NCI-H1105 (cell line): ENCODE measurements around the gene TNFRSF1A.
"Not testable (repeated sequence)": the region's sequence is repeated elsewhere in the genome, so short reads cannot be mapped to it uniquely, and the experiment has no call there.

Experiments
- DNase-seq: peaks from one replicate; lab custom pipeline; 2025; lab: John Stamatoyannopoulos, UW

The TNFRSF1A gene

DNA sequence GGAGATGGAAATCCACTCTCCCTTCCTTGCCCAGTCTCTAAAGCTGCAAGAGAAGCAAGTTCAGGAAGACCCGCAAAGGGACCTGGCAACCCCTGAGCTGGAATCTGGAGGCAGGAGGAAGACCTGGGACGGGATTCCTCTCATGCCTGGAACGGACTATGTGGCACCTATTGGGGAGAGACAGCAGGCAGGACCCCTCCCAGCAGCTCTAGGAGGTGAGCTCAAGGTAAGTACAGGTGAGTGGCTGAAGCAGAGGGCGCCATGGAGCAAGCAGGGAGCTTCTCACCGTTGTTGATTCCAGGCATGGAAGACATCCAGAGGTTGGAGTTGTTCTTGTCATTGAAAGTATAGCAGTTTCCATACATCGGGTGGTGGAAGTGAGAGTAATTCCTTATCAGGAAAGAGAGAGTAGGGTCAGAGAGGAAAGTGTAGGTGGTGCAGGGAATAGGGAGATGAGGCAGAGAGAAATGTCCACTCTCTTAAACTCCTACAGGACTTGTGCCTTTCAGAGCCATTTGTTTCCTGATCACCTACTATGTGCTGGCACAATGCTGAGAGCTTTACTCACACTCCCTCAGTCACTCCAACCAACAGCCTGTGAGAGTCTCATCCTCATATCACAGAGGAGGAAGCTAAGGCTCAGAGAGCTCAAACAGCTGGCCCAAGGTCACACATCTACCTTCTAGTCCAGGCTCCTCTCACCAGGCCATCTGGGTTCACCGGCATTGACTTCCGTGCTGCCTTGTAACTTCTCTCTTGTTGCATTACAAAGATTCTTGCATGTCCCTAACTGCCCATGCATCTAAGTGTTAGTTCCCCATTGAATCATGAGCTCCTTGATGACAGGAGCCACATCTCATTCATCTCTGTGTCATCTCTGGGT, 13.9 kb upstream of the TNFRSF1A start:
- DNase-seq = no peak

DNA sequence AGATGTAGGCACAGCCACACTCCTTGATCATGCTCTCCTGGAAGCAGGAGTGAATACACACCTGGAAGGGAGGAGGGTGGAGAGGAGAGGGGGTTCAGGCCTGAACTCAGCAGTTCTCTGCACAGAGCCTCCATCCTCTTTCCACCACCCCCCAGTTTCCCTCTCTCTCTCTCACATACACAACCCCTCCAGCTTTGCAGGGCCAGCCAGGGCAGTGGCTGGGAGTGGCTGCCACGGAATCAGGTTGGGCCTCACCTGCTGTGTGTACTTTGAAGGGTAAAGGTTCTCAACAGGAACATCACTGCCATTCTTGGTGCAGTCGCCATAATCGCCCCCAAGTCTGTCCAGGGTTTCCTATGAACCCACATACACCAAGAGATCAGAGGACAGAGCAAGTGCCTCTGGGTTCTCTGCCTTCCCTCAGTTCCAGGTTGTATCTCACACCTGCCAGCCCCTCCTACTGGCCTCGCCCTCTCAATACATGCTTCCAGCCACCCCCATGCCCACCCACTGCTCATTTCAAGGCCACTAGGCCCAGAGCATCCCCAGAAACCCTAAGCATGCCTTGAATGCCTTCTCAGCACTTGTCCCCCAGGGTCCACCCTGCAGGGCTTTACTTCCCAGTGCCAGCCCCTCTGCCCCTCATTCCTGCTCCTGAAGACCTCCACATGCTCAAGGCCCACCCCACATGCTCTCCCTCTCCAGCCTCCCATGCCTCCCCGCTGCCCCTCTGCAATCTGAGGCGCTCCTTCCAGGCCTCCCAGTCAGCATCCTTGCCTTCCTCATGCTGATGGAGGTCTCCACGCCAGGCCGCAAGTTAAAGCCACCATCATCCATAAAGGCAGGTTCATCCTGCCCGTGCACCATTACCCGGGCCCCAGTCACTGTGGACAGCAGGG, 12.9 kb upstream of the TNFRSF1A start:
- DNase-seq = no peak

DNA sequence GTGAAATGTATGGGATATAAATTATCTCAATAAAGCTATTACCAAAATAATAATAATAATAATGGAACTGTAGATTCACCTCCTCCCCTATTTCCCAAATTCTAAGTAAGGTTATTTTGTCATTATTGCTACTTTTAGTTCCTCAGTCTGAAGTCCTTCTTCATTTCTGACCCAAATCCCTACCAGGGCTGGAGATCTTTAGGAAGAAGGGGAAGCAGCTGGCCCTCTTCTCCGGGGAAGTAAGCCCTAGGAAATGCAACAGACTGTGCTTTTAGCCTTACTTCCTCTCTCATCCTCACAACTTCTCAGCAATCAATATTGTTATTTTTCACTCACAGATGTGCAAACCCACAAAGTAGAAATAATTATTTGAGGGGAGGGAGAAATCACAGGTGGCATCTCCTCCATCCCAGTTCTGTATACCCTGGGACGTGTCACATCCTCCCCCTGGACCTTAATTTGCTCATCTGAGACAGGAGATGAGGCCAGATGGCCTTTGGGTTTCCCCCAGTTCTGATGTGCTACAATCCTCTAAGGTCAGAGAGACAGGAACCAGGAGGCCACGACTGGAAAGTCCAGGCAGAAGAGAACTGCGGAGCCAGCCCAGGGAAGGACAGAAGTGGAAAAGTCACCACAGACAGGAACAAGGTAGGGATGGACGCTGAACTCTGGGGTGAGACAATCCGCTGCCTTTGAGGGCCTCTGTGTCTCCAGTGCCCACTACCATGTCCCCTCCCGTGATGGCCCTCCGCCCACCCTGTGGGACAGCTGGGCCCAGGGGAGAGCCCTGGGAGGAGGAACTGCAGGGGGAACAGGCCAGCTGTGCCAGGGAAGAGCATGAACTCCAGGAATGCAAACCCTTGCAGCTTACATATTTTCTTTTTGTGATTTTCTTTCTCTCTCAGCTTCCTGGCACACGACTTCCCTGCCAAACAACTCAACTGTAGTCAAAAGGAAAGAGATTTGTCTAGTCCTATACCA, 10.6 kb upstream of the TNFRSF1A start:
- DNase-seq = no peak

DNA sequence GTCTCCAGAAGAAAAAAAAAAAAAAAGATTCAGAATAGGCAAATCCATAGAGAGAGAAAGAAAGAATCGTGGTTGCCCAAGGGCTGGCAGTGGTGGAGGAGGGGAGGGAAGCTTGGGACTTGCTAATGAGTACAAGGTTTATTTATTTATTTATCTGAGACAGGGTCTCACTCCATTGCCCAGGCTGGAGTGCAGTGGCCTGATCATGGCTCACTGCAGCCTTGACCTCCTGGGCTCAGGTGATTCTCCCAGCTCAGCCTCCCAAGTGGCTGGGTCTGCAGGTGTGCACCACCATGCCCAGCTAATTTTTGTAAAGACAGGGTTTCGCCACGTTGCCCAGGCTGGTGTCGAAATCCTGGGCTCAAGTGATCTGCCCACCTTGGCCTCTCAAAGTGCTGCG, 9.7 kb upstream of the TNFRSF1A start:
- DNase-seq = no peak

DNA sequence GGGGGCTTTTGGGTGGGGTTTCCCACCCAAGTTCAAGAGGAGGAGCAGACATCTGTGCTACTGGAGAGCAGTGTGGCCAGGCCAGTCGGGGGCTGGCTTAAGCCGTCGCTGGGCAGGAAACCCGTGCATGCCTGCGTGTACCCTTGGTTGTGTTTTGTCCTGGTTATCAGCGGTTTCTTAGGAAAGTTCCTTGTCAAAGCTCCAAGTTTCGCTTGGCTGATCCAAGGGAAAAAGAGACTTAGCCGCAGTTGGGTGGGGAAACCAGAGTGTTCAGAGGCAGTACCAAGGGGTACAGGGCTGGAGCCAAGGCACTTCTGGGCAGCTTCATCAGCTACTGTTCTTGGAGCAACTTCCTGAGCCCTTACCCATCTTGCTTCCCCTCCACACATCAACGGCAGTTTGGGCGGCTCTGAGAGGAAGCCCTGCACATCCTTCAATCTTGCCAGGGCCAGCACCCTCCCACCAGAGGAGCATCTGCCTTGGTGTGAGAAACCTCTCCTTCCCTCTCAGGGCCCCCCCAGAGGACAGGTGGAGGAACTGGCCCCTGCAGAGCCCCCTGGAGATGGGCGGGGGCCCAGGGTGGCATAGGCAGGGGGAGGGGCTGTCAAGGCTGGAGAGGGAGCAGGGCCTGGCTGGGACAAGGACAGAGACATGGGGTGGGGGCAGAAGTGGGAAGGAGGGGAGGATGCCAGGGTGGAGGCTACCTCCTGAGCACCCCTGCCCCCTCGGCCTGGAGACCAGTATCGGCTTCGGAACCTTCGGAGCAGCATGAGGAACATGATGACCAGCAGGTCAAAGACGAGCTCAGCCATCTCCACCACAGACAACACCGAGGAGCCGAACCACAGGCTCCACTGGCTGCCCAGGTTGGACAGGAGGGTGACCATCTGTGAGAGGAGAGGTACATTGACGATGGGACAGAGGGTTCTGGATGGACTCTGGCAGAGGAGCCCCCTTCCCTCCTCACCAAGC, 5.8 kb upstream of the TNFRSF1A start:
- no peak for DNase-seq

DNA sequence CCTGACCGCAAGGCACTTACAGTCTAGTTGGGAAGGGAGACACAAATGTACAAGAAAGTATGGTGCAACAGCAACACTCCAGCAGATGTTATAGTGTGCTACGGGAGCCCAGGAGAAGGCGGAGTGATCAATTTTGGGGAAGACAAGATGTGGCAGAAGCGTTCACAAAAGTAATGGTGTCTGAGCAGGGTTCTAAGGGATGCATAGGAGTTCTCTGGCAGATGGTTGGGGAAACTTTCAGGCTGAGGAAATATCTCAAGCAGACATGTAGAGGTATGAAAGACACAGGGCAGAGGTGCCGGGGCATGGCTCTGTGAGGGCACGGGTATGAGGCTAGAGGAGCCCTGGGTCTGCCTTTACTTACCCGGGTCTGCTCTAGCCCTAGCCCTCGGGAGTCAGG, 5.1 kb upstream of the TNFRSF1A start:
- no peak for DNase-seq

DNA sequence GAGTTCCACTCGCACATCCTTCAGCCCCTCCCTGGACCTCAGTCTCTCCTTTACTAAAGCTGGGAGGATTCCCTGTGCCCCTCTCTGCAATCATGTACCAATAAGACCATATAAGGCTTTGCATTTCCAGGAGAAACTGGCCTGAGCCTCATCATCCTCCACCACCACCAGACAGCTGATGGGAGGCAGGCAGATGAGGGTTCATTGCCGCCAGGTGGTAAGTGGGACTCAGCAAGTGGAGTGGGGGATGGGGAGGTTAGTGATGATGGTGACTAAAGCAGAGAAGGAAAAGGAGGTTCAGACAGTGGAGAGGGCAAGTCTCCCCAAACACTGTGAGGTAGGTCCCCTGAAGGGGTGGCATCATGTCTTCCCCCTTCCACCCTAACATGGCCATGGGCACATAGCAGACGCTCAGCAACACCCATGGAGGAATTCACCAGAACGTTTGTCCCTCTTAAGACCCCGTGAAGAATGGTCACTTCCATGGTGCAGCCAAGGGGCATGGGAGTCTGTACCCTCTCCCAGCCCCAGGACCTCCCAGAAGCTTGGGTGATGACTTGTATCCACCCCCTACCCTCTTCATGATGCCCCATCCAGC, 4.5 kb upstream of the TNFRSF1A start:
- DNase-seq = no peak

DNA sequence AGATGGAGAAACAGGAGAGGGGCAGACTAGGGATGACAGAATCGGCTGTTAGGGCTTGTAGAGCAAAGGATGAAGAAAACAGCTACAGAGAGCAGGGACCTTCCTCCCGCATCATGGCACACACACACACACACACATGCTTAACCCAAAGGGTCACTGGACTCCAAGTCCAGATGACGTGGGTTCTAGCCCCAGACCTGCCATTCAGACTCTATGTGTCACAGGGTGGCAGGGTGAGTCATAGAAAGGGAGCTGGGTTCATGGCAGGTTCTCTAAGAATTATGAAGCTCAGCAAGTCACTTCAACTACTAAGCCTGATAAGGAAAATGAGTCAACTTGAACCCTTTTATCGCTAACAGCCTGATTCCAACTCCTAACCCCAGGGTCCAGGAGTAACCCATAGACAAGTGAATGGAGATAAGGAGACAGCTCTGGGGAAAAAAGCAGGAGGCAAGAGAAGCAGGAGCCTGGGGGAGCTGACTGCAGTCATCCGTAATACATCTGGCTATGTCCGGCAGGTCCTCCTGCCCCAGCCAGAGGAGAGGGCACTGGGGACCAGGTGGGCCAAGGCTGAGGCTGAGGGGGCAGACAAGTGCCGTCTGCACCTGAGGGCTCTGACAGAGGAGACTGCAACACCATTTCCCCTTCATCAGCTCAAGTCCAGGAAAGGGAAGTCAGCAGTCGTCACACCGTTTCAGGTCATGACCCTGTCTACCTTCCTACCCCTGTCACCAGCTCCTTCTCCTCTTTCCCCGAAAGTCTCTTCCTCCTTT, 3.6 kb upstream of the TNFRSF1A start:
- no peak for DNase-seq

DNA sequence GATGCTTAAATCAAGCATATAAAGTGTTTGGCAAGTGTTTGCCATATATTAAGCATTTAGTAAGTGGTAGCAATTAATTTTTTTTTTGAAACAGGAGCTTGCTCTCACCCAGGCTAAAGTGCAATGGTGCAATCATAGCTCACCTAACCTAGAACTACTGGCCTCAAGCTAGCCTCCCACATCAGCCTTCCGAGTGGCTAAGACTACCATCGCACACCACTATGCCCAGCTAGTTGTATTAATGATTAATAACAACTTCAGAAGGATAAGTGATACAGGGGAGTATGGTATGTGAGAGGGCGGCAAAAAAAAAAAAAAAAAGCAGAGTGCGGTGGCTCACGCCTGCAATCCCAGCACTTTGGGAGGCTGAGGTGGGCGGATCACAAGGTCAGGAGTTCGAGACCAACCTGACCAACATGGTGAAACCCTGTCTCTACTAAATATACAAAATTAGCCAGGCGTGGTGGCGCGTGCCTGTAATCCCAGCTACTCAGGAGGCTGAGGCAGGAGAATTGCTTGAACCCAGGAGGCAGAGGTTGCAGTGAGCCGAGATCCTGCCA, 2.3 kb upstream of the TNFRSF1A start:
- not testable (repeated sequence) for DNase-seq

DNA sequence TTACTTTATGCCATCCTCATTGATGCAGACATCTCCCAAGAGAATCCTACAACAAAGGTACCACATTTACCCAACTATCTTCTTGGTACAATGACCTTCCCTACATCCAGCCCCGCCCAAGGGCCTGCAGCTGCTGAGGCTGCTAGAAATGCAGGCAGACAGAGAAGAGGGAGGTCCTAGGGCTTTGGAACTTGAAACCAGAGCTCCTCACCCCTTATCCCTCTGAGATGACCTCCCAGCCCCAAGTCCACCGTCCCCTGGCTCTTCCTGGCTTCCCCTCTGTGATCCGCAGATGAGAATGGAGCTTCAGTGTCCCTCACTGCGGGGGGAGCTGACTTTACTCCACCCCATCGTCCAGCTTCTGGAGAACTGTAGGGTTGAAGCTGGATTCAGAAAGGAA, 1.6 kb upstream of the TNFRSF1A start:
- DNase-seq = no peak

DNA sequence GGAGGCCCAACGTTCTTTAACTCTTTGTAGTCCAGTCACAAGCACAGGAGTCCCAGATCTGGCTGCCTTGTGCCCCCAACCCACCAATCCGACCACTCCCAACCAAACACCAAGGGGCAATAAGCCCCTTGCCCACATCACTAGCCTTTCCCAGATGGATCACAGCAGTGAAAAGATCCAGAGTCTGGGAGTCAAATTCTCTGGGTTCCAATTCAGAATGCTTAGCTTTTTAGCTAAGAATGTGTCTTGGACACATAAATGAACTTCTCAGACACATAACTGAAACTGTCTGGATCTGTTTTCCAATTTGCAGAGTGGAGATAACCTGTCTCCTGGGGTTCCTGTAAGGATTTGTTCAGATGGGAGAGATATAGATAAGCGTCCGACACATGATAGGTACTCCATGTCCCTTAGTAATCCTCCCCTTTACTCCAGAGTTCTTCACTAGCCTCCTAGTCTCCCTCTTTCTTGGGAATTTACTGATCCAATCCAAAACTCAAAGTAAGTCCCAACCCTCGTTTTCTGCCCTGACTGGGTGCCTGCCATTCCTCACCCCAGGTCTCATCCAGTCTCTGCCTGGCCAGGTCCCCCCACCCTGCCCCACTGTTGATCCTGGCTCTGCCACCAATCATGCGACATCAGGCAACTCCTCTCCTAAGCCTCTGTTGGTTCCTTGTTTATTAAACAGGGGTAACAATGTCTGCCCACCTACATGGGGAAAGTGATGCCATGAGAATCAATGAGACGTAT, 439 bp upstream of the TNFRSF1A start:
- DNase-seq = no peak

DNA sequence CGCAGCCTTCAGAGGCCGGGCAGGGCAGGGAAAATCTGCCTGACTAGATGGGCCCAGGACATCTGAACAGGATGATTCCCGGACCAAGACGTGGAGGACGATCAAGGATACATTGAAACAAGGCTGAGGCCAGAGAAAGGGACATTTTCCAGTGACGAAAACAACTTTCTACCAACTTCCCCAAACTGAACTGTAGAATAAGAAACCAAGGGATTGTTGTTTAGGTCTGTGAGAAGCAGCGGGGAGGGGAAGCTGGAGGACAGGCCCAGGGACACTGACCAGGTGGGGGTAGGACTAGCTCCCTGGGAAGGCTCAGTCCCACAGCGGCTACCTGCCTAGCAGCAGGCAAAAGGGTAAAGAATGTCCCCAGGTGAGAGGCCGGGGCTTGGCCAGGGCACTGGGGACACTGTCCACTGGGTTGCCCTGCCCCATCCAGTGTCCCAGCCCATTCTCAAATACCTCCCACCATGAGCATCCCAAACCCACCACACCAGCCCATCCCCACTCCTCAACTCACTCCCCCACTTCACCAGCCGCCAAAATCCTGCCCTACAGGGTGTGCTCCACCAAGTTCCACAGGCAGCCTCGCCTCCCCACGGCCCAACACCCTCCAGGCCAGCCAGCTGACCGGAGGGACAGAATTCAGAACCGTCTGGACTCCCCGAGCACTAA, 995 bp downstream of the TNFRSF1A start:
- no peak for DNase-seq

DNA sequence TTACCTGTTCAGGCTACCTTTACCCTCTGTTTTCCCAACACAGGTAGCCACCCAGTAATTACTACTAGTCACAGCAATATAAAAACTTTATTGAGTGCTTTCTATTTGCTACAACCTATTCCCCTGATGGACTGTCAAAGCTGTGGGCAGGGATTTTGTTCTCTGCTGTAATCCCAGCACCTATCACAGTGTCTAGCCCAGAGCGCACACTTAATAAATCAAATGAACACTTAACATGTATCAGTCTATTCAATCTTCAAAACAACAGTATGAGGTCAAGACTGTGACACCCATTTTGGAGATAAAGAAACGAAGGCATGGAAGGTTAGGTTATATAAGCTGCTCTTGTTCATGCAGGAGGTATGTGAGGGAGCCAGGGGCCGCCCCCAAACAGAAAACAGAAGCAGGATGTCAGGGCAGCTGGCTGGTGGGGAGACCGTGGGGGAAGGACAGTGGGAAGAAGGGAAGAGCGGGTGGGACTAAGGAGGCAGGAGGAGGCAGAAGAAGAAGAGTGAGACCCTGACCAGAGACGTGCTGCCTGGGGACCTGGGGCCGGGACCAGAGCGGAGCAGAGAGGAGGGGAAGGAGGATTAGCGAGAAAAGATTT, 1.7 kb downstream of the TNFRSF1A start:
- DNase-seq = no peak

DNA sequence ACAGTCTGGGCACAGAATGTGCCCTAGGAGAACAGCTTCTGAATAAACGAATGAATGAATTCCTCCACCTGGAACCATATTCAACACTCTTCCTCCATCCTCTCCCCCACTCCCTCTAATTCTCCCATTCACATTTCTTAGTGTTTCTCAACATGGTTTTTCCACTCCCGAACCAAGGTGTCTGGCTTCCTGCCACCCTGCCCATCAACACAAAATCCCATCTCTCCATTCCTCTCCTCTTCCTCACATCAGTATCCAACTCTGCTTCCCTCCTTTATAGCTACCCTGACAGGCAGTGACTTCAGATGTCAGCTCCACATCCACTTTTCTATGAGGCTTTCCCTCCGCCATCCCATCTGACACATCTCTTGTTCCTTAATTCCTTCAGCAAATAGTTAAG, 2.9 kb downstream of the TNFRSF1A start:
- no peak for DNase-seq

DNA sequence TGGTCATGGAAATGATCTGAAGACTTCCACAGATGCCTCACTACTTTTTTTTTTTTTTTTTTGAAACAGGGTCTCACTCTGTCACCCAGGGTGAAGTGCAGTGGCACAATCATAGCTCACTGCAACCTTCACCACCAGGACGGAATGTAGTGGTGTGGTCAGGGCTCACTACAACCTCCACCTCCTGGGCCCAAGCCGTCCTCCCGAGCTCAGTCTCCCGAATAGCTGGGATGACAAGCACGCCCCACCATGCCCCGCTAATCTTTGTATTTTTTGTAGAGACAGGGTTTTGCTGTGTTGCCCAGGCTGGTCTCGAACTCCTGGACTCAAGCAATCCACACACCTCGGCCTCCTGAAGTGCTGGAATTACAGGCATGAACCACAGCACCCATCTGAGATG, 3.3 kb downstream of the TNFRSF1A start:
- DNase-seq = not testable (repeated sequence)

DNA sequence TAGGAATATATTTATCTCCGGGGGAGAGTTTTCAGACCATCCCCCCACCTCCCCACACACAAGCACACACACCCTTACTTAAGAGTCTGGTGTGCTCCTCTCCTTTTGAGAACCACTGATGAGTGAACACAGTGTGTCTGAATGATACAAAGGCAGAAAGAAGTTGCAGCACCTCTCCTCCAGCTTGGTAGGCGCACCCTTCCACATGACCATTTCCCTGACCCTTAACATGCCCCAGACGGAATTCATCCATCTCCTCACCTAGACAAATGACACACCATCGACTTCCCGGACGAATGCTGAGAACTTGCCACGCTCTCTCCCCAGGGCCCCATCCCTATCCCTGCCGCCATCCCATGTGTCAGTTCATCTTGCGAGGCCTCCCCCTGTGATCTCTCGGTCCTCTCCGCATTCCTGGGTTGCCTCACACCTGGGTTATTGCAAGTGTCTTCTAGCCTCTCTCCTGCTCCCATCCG, 3.9 kb downstream of the TNFRSF1A start:
- DNase-seq = no peak
